Measurements from ENCODE around the gene DDX23.
A peak's percentile ranks its signal among the peaks of the same experiment; 100 is the strongest.

Gene DDX23

GRCh38 chr12:48794870-48795269 is 57.1 kb downstream of the DDX23 start:
- no peak for DNase-seq

- no peak for DNase-seq
Measured at GRCh38 chr12:48793696-48794095, 58.3 kb downstream of the DDX23 start.

DNA sequence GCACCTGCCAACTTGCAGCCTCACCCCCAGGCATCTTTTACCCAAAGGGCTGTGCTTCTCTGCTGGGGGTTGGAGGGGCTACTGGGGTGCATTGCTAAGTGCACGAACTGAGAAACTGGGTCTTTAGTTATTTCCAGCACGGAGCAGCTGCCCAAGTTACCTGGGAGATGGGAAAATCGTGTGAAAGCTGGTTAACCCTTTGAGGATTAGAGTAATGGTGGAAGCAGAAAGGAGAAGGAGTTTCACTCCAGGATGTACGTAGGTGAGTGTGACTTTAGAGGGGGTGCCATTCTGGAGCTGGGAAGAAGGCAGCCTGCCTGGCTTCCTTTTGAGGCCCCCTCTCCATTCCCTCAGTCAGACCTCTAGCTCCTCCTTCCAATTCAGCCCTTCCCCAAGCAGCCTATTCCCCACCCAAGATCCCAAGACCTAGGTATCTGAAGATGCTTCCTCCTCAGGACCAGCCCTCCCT is 62.1 kb downstream of the DDX23 start:
- no peak for DNase-seq

DNA sequence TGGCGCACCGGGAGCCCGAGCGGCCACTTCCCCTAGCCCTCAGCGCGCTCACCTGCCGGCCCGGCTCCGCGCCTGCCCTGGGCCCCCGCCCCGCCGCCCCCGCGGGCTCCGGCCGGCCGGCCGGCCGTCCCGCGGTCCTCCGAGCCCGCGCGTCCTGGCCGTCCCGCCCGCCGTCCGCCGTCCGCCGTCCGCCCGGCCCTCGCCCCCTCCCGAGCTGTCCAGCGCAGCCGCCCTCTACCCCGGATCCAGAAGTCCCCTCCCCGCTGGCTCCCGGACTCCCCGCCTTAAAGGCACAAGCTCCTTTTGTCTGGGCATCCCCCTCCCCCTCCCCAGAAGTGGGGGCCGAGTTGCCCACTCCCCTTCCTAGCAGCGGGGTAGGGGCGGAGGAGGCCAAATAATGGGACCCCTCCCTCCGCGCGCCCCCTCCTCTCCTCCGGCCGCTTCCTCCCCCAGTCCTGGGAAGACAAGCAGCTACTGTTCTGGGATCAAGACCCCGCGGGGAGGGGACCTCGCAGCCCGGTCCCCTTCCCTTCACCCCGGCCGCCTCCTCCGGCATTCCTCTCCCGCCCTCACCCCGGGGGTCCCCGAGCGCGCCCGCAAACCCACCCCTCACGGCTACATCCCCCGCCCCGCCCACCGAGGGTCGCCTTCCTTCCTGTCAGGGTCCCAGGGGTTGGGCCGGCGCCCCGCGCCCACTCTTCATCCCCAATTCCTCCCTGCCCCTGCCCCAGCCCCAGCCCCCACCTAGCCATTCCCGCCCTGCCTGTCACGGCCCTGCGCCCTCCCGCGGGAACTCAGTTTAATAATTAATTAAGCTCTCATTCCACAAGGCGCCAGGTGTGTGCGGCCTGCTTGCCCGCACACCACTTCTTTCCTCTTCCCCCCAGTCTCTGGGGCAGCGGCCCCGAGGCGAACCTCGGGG is 62.8 kb downstream of the DDX23 start, which contains the start of gene ADCY6:
Gene ADCY6, minus strand, starts transcription at position 236 of the 922 bp plus-strand sequence. CDS start 5,655 bp downstream, outside the sequence.
- peak; percentile 19 to 20 for DNase-seq

DNA sequence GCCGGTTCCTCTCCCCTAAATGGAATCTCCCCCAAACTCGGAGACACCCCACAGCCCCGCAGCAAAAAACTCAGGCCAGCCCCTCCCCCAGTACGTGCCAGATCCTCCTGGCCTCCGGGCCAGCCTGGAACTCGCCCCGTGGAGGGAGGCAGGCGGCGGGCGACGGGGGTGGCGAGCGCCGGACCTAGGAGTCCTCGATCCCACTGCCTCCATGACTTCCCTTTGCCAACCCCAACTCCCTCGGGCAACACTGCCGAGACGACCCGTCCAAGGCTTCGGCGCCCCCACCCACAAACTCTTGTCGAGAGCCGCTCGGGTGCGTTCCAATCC is 63.5 kb downstream of the DDX23 start:
- peak in 1 of 2 experiments; percentile 7 for DNase-seq

- DNase-seq = no peak
Measured at GRCh38 chr12:48787791-48788523, 64.0 kb downstream of the DDX23 start.

- DNase-seq = no peak
Measured at GRCh38 chr12:48786591-48787544, 65.1 kb downstream of the DDX23 start.

GRCh38 chr12:48783432-48783831 is 68.5 kb downstream of the DDX23 start:
- no peak for DNase-seq

GRCh38 chr12:48782457-48783395 is 69.2 kb downstream of the DDX23 start:
- DNase-seq = no peak

DNA sequence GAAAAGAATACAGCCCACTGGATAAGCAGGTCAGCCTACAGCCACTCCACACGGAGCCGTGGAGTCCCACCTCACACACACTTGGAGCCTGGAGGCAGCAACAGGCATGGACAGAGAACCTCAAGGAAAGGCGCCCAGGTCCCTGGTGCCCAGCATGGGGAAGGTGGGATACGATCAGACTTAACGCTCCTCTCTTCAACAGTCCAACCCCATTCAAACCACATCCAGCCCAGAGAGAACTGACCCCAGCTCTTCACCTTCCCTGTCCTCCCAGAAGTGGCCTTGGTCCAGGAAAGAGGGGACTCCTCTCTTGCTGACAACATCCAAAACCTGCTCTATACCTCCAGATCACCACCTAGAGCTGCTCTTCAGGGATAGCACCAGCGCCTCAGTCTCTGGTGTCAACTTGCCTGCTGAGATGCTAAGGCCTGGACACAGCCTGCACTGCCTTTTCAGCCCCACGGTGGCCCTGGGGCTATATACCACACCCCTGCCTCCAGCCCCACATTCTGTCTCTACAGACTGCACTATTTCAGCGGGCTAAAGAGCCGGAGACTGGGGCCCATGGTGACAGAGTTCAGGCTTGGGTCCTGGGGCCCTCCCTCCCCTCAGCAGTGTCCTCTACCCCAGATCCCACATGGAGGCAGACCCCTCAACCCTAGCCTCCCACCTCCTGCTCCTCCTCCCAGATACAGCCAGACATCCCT is 70.1 kb downstream of the DDX23 start:
- no peak for DNase-seq

DNA sequence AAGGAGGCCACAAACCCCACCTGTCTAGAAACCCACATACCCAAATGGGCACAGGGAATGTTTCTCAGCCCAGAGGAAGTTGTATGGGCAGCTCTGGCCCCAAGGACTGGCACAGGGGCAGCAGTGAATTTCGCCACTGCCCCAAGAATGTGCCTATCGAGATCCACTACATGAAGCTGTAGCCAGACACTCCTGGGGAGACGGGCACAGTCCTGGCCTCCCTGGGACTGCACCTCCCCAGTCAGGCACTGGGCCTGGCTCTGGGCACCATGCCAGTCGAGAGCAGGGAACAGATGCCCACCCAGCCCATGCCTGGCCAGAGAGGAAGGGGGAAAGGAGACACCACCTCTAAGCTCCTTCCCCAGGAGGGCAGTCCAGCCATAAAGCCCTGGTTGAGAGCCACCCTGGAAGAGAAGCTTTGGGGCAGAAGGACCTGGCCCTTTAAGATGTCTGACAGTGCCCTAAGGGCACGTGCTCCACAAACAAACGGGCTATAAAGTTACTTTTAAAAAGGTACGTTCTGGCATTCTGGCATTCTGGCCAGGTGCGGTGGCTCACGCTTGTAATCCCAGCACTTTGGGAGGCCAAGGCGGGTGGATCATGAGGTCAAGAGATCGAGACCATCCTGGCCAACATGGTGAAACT is 71.5 kb downstream of the DDX23 start:
- DNase-seq = no peak

GRCh38 chr12:48779869-48780268 is 72.1 kb downstream of the DDX23 start:
- DNase-seq = no peak
